Right lobe of liver (tissue), 4 donors: ENCODE data around the gene PDZD2.

ENCODE experiments used
- CTCF ChIP-seq, 4 donors: fragments of 200-600 bp in 3 of 4; fragments of 450-650 bp in 1 of 4; IDR thresholded peaks; one replicate each; pipeline versions ENCODE4 v1.5.1 to v1.8.0; 2016 to 2022; ENCODE audit warnings: antibody characterized with exemption in 4 of 4, mild to moderate bottlenecking in 2 of 4
- POLR2A ChIP-seq: fragments of 450-650 bp; IDR thresholded peaks from one replicate; pipeline ENCODE4 v1.6.1; 2017; ENCODE audit warnings: antibody characterized with exemption, mild to moderate bottlenecking
- donor health status: DM: no; HTN: no; CAD: no.
- donor health status: DM: no; HTN: no; CAD: no.
- donor health status: DM: no; HTN: yes; CAD: no.

- TF ChIP-seq POLR2A: no peak
- no peak for TF ChIP-seq CTCF (IDR thresholded peaks at IDR 0.05)
Observed at GRCh38 chr5:31707329-31707728, 68.4 kb downstream of the PDZD2 start.
